GM12874 (cell line): Measurements from ENCODE around the gene TOM1.

Source experiments
- CTCF ChIP-seq: IDR thresholded peaks from 2 replicates; pipeline ENCODE4 v1.5.1; 2011; ENCODE audit warnings: low read depth, mild to moderate bottlenecking, control low read depth, low read length, moderate library complexity; ENCODE audit not compliant: insufficient read depth

The TOM1 gene

GRCh38 chr22:35379146-35379993 lies 79.7 kb downstream of the TOM1 start:
- no peak for TF ChIP-seq CTCF

GRCh38 chr22:35380013-35380412 lies 80.3 kb downstream of the TOM1 start:
- no peak for TF ChIP-seq CTCF

- TF ChIP-seq CTCF = 0 out of 2 replicates have a peak, but pooled peaks have one; percentile 15
Measured at GRCh38 chr22:35380537-35381423, 81.1 kb downstream of the TOM1 start, which contains the start of gene HMOX1. TSS of gene HMOX1 (plus strand) at chr22:35381096. CDS start at chr22:35381174, 78 bp downstream.

- no peak for TF ChIP-seq CTCF
Measured at GRCh38 chr22:35381424-35382009, 81.8 kb downstream of the TOM1 start.

- no peak for TF ChIP-seq CTCF
Measured at GRCh38 chr22:35383679-35384071, 84.0 kb downstream of the TOM1 start.

GRCh38 chr22:35384527-35384926 lies 84.8 kb downstream of the TOM1 start:
- no peak for TF ChIP-seq CTCF
